AG20443 (cell line): Measurements from ENCODE around the gene TMEM132E.

Experiments used
- DNase-seq: peaks from one replicate; pipeline ENCODE4 v3.0.0; 2012; ENCODE audit warnings: low spot score, mixed read lengths

Gene TMEM132E

DNA sequence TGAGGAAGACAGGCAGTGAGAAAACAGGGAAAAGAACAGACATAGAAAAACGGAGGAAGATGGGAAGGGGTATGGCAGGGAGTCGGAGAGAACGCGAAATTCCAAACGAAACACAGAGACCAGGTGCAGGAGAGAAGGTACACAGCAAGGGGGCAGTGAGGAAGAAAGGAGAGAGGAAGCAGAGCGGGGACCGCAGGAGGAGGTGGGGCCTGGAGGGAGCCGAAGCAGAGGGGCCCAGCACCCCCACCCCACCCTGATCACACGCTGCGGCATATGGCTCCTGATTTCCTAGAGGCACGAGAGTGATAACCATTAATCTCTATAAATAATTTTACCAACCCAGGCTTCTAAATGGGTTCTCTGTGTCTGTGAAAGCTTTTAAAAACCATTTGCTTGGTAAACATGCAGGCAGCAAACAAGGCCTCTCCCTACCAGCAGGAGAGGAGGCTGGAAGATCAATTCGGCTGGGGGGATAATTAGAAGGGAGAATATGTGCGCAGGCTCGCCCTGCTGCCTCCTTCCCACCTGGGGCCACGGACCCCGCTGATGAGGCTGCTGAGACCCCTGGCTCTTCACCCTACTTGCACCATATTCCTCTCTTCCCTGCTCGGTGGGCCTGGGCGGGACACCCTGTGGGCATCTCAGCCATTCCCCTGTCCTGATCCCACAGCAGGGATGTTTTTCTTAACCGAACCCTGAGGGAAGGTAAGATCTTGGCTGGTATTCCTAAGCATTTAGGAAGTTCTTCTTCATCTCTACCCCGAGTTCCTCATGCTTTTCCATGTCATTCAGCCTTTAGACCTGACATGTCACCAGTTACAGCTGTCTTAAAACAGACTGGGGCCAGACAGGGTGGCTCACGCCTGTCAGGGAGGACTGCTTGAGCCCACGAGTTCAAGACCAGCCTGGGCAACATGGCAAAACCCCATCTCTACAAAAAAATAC lies 86.7 kb downstream of the TMEM132E start:
- no peak for DNase-seq

DNA sequence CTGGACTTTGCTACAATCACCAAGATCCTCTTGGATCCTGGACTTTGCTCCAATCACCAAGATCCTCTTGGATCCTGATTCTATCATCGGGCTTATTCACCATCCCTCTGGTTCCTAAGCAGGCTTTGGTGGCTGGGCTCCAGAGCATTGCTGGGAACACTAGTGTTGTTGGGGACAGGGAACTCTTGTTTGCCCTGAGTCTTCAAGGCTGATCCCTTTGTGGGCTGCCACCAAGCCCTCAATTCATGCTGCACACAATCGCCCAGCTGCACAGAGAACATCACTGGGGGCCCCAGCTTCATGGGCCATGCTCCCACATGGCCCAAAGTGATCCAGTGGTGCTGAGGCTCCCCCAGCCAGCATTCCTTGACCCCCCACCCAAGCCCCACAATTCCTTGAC lies 88.3 kb downstream of the TMEM132E start:
- no peak for DNase-seq

- no peak for DNase-seq
These were observed 88.8 kb downstream of the TMEM132E start for GRCh38 chr17:34668206-34668605.

GRCh38 chr17:34669511-34669910 lies 90.1 kb downstream of the TMEM132E start:
- DNase-seq, result no peak

DNA sequence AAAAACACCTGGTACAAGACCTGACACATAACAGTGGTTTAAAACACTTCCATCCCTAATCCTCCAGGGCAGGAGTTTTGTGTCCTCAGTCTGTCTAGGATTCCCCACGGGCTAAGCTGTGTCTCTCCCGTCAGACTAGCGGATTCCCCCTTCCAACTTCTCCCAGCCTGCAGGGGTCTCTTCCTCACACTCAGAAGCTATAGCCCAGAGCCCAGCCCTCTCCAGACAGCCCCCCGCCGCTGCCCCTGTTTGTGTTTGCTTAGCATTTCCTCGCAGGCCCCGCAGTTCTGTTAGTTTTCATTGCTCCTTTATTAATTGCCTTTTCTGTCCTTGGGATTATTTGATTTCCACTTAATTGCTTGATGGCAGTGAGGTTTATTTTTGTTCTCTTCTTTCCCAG lies 91.2 kb downstream of the TMEM132E start:
- DNase-seq, result no peak

- DNase-seq, result no peak
These were observed 91.8 kb downstream of the TMEM132E start for GRCh38 chr17:34671191-34671590.

GRCh38 chr17:34672176-34672785 lies 92.9 kb downstream of the TMEM132E start:
- no peak for DNase-seq

DNA sequence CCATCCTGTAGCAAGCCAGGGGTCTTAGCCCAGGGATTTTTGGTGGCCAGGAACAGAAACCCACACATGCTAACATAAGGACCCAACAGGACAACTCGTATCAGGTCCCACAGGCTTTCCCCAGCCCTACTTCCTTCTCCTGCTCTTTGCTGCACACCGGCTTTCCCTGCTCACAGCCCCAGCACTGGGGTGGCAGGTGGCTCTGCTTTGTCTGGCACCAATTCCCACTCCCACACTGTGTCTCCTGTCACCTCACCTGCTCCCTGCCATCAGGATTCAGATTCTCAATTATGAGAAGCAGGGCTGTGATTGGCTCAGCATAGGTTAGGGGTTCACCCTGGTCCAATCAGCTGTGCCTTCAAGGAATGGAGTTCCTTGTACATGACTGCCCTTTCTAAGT lies 94.1 kb downstream of the TMEM132E start:
- no peak for DNase-seq

GRCh38 chr17:34673995-34674890 lies 94.9 kb downstream of the TMEM132E start:
- no peak for DNase-seq

GRCh38 chr17:34675143-34675542 lies 95.8 kb downstream of the TMEM132E start:
- DNase-seq, result no peak

GRCh38 chr17:34675605-34676004 lies 96.2 kb downstream of the TMEM132E start:
- no peak for DNase-seq

GRCh38 chr17:34680151-34680550 lies 100.8 kb downstream of the TMEM132E start:
- no peak for DNase-seq

- no peak for DNase-seq
These were observed 102.9 kb downstream of the TMEM132E start for GRCh38 chr17:34682305-34682704.

DNA sequence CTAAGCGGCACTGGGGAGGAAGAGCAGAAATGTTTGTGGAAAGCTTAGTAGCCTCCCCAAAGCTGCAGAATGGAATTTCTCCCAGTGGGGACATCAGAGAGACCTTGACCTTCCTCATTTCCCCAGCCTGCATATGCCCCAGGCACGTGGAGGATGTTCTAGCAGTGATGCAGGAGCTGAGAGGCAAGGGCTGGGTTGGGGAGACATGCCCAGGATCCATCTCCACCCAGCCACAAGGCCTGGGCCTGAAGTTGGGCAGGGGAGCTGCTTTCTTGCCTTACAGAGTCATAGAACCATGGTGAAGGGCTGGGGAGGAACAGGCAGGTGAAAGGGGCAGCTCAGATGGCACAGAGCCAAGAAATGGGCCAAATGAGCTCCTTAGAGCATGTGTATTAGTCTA lies 104.0 kb downstream of the TMEM132E start:
- DNase-seq, result no peak
